ENCODE results near the gene IL2RG. TPM values are rescaled to one million over a fixed set of nuclear protein-coding genes. Genes with fewer than 3 reads are reported as not detected.

IL2RG gene
- polyA plus RNA-seq, 1 donor = 0.93 TPM

DNA sequence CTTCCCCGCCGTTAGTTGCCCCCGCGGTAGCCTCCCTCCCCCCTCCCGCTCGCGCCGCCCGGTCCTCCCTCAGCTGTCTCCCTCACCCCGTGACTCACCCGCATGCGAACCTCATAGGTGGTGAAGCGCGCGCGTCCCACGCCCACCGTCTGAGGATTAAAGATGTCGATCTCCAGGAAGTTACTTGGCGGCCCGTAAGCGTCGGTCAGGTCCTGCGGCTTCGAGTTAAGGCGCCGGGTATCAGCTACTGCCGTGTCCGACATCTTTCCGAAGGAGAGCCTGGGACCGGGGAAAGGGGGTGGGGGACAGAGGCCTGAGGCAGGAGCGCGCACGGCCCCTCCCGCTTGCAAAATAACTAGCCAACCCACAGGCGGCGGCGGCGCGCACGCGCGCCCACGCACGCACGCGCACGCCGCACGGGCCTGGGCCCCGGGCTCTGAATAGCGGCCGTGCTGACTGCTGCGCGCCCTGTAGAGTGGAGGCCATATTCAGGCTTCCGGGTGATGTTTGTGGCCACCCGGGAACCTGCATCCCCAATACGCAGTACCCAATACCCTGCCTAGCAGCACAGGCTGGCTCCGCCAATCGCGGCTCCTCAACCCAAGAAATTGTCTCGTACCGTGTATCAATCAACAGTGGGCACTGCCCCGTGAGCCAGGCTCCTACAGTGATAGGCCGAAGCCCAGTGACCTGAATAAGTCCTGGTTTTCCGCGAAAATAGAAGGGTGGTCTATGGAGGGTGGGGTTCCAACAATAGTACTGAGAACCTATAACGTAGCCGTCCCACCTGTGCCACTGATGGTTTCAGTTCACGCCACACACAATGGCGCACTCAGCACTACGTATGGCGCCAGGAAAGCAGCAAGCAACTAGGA lies 43.1 kb downstream of the IL2RG start, which contains the start of gene SNX12:
SNX12 (minus strand) TSS at position 291 of the 875 bp plus-strand sequence; CDS start at position 263, 28 bp downstream.
- peak; percentile 85 for DNase-seq

DNA sequence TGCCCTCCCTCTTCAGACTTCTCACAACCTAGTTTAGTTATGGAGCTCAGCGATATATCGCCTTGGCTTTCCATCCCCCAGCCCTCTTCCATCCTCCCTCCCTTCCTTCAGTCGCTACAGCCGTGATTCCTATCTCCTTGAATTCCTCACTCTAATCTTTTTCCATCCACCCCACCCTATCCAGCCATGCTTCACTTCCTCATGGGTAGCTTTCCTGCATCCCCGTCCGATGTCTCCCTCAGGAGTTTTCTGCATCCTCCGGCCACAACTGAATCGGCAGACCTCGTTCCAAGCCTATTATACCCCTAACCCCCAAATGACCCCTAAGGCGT lies 43.7 kb downstream of the IL2RG start:
- DNase-seq = no peak

DNA sequence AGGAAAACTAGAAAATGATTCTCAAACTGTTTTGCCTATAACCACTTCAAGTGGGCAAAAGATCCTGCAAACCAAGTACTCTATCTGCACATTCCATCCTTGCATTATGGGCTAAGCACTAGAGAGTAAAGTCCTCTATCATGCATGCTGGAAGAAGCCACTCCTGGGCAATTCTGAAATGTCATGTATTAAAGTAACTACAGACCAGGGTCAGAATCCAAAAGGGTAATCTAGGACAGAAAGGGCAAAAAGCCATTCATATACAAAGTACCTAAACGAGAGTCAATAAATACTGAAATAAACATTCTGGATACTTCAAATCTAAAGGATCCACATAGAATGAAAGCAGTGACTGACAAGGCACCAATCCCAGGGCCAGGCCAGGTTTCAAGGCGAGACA lies 44.3 kb downstream of the IL2RG start:
- DNase-seq = no peak

DNA sequence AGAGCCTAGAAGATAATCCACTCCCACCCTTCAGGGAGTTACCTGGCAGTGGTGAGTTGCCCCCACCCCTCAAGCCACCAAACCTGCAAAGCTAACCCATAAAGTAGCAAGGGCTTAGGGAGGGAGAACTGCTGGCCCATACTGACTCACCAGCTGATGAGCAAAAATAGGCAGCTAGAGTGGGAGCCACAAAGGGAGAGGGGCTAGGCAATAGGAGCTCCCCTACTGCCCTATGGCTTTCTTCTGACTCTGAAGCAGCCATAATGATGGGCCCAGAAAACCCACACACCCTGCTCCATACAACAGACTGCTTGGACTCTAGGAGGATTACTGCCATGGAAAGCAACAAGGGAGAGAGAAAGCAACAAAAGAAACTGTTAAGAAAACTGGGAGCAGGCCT lies 51.2 kb downstream of the IL2RG start:
- DNase-seq = no peak

DNA sequence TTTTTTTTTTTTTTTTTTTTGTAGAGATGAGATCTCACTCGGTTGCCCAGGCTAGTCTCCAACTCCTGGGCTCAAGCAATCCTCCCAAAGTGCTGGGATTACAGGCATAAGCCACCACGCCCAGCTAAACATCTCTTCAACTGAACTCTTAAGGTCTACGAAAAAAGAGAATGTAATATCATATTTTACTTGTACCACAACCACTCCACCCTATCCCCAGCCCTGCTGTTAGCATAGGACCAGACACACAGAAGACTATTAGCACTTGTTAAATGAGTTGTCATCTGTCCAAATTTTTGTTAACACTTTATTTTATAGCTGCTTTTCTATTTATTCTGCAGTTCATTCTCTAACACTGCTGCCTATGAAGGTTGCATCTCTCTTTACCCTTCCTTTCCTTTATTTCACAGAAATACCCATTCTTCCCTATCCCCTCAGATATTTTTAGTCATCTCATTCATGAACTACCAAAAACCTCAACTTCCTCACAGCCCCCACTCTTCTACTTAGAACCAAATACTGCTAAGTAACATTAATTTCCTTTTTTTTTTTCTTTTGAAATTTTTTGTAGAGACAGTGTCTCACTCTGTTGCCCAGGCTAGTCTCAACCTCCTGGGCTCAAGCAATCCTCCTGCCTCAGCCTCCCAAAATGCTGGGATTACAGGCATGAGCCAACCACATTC lies 53.4 kb downstream of the IL2RG start:
- DNase-seq = no peak

Other genes starting within 250 kb of the IL2RG start
- 0.17 TPM for gene TEX11, start 202.9 kb downstream of the IL2RG start, polyA plus RNA-seq (ENCODE audit: insufficient read length)
- 2.9 TPM for gene SLC7A3, start 180.5 kb downstream of the IL2RG start, polyA plus RNA-seq (ENCODE audit: insufficient read length)
- gene SNX12, start 43.2 kb downstream of the IL2RG start, polyA plus RNA-seq (ENCODE audit: insufficient read length) = 51.7 TPM
- gene FOXO4, start 15.7 kb downstream of the IL2RG start, polyA plus RNA-seq (ENCODE audit: insufficient read length) = 19.3 TPM
- not detected for gene CXorf65, start 4.8 kb downstream of the IL2RG start, polyA plus RNA-seq (ENCODE audit: insufficient read length)
- 50.0 TPM for gene MED12, start 7.0 kb upstream of the IL2RG start, polyA plus RNA-seq (ENCODE audit: insufficient read length)
- gene NLGN3, start 33.3 kb upstream of the IL2RG start, polyA plus RNA-seq (ENCODE audit: insufficient read length) = 5.1 TPM
- gene GJB1, start 111.6 kb upstream of the IL2RG start, polyA plus RNA-seq (ENCODE audit: insufficient read length) = 39.8 TPM
- gene ZMYM3, start 142.6 kb upstream of the IL2RG start, polyA plus RNA-seq (ENCODE audit: insufficient read length) = 72.8 TPM
- 749 TPM for gene NONO, start 172.1 kb upstream of the IL2RG start, polyA plus RNA-seq (ENCODE audit: insufficient read length)
- 2.8 TPM for gene ITGB1BP2, start 190.2 kb upstream of the IL2RG start, polyA plus RNA-seq (ENCODE audit: insufficient read length)